SK-N-SH (cell line): ENCODE data around the gene USP4.

ENCODE experiments used
- EZH2phosphoT487 ChIP-seq: fragments of 200-600 bp; sonication (generic); IDR thresholded peaks from 2 replicates; pipeline ENCODE4 v1.6.1; 2017; ENCODE audit warnings: low read depth, mixed run types, mild to moderate bottlenecking, antibody characterized with exemption, moderate library complexity, borderline replicate concordance
- YY1 ChIP-seq: IDR thresholded peaks from 2 replicates; pipeline ENCODE4 v1.4.0; 2012; ENCODE audit warnings: low read depth, mild to moderate bottlenecking
- TF ChIP-seq, protein P1 (sequence below): fragments of 200-600 bp; sonication (generic); IDR thresholded peaks from 2 replicates; pipeline ENCODE4 v1.6.1; 2017; ENCODE audit warnings: antibody characterized with exemption, mild to moderate bottlenecking, moderate library complexity

DNA sequence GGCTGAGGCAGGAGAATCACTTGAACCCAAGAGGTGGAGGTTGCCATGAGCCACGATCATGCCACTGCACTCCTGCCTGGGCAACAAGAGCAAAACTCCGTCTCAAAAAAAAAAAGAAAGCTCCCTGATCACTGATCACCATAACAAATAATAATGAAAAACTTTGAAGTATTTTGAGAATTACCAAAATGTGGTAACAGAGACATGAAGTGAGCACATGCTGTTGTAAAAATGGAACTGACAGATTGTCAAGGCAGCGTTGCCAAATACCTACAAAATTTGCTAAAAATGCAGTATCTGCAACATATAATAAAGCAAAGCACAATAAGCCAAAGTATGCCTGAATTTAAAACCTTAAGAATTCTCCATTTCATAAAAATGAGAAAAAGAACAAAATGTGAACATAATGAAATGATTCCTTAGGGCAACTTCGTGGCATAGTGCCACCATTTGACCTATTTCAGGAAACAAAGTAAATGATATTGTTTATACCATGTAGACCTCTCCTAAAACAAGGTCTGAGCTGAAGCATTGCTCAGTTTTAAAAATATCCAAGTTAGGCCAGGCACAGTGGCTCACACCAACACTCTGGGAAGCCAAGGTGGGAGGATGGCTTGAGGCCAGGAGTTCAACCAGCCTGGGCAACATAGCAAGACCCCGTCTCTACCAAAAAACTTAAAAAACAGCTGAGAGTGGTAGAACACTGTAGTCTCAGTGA, 5.8 kb downstream of the USP4 start:
- no peak for TF ChIP-seq YY1
- TF ChIP-seq EZH2phosphoT487 = no peak
- TF ChIP-seq, protein P1, sequence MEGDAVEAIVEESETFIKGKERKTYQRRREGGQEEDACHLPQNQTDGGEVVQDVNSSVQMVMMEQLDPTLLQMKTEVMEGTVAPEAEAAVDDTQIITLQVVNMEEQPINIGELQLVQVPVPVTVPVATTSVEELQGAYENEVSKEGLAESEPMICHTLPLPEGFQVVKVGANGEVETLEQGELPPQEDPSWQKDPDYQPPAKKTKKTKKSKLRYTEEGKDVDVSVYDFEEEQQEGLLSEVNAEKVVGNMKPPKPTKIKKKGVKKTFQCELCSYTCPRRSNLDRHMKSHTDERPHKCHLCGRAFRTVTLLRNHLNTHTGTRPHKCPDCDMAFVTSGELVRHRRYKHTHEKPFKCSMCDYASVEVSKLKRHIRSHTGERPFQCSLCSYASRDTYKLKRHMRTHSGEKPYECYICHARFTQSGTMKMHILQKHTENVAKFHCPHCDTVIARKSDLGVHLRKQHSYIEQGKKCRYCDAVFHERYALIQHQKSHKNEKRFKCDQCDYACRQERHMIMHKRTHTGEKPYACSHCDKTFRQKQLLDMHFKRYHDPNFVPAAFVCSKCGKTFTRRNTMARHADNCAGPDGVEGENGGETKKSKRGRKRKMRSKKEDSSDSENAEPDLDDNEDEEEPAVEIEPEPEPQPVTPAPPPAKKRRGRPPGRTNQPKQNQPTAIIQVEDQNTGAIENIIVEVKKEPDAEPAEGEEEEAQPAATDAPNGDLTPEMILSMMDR = no peak
